SK-N-SH (cell line): ENCODE data around the gene ECE1.

Experiments used
- MXI1 ChIP-seq: IDR thresholded peaks from 2 replicates; pipeline ENCODE4 v1.6.1; 2012; ENCODE audit warnings: mild to moderate bottlenecking, low read depth, low read length, improper control_type of control experiment
- RAD21 ChIP-seq: IDR thresholded peaks from 2 replicates; pipeline ENCODE4 v1.6.1; 2012; ENCODE audit warnings: mild to moderate bottlenecking, low read length
- TAF1 ChIP-seq: IDR thresholded peaks from 2 replicates; pipeline ENCODE4 v1.6.1; 2012; ENCODE audit warnings: low read depth, mild to moderate bottlenecking, low read length, moderate library complexity, borderline replicate concordance
- TF ChIP-seq, protein P1 (sequence below): fragments of 200-600 bp; sonication (generic); IDR thresholded peaks from 2 replicates; pipeline ENCODE4 v1.6.1; 2017; ENCODE audit warnings: antibody characterized with exemption, mild to moderate bottlenecking, moderate library complexity
- TF ChIP-seq, protein P2 (sequence below): IDR thresholded peaks from 2 replicates; pipeline ENCODE4 v1.4.0; 2012; ENCODE audit warnings: low read depth, borderline replicate concordance
- TF ChIP-seq, protein P3 (sequence below): IDR thresholded peaks from 2 replicates; pipeline ENCODE4 v1.6.1; 2012; ENCODE audit warnings: mild to moderate bottlenecking, low read depth, low read length, moderate library complexity

DNA sequence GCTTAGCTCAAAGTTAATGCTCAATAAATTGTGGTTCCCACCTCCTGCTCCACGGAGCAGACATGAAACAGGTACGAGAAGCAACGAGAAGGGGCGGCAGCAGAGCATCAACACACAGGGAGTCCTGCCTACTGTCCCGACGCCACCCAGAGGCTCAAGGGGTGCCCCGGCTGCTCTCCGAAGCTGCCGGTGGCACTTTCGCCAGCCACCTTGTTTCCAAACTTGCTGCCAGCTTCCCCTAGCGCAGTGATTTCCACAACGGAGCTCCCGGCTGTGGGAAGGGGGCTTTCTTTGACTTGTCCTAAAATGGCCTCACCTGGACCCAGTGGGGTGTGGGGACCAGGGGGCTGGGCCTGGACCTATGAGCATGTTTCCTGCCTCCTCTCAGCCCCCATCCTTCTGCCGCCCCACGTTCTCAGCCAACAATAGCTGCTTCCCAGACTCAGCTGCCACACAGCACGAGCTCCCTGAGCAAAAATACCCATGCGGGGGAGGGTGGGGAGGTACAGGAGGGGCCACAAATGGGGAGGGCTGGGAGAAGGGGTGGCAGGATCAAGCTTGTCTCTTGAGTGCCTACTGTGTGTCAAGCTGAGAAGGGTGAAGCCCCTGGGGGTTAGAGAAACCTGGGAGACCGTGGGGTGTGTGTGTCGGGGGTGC lies 35.6 kb upstream of the ECE1 start:
- no peak for TF ChIP-seq MXI1
- TF ChIP-seq, protein P1, sequence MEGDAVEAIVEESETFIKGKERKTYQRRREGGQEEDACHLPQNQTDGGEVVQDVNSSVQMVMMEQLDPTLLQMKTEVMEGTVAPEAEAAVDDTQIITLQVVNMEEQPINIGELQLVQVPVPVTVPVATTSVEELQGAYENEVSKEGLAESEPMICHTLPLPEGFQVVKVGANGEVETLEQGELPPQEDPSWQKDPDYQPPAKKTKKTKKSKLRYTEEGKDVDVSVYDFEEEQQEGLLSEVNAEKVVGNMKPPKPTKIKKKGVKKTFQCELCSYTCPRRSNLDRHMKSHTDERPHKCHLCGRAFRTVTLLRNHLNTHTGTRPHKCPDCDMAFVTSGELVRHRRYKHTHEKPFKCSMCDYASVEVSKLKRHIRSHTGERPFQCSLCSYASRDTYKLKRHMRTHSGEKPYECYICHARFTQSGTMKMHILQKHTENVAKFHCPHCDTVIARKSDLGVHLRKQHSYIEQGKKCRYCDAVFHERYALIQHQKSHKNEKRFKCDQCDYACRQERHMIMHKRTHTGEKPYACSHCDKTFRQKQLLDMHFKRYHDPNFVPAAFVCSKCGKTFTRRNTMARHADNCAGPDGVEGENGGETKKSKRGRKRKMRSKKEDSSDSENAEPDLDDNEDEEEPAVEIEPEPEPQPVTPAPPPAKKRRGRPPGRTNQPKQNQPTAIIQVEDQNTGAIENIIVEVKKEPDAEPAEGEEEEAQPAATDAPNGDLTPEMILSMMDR = no peak
- no peak for TF ChIP-seq TAF1
- no peak for TF ChIP-seq RAD21
- TF ChIP-seq, protein P2, sequence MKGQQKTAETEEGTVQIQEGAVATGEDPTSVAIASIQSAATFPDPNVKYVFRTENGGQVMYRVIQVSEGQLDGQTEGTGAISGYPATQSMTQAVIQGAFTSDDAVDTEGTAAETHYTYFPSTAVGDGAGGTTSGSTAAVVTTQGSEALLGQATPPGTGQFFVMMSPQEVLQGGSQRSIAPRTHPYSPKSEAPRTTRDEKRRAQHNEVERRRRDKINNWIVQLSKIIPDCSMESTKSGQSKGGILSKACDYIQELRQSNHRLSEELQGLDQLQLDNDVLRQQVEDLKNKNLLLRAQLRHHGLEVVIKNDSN = no peak
- TF ChIP-seq, protein P3, sequence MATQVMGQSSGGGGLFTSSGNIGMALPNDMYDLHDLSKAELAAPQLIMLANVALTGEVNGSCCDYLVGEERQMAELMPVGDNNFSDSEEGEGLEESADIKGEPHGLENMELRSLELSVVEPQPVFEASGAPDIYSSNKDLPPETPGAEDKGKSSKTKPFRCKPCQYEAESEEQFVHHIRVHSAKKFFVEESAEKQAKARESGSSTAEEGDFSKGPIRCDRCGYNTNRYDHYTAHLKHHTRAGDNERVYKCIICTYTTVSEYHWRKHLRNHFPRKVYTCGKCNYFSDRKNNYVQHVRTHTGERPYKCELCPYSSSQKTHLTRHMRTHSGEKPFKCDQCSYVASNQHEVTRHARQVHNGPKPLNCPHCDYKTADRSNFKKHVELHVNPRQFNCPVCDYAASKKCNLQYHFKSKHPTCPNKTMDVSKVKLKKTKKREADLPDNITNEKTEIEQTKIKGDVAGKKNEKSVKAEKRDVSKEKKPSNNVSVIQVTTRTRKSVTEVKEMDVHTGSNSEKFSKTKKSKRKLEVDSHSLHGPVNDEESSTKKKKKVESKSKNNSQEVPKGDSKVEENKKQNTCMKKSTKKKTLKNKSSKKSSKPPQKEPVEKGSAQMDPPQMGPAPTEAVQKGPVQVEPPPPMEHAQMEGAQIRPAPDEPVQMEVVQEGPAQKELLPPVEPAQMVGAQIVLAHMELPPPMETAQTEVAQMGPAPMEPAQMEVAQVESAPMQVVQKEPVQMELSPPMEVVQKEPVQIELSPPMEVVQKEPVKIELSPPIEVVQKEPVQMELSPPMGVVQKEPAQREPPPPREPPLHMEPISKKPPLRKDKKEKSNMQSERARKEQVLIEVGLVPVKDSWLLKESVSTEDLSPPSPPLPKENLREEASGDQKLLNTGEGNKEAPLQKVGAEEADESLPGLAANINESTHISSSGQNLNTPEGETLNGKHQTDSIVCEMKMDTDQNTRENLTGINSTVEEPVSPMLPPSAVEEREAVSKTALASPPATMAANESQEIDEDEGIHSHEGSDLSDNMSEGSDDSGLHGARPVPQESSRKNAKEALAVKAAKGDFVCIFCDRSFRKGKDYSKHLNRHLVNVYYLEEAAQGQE = no peak
